NCI-H345 (cell line): ENCODE data around the gene BCL2L2.

Source experiments
- DNase-seq: peaks from one replicate; lab custom pipeline; 2025; lab: John Stamatoyannopoulos, UW

Gene BCL2L2

GRCh38 chr14:23355871-23356435 lies 49.3 kb downstream of the BCL2L2 start:
- DNase-seq: no peak

GRCh38 chr14:23356662-23357061 lies 50.0 kb downstream of the BCL2L2 start:
- DNase-seq: no peak

- DNase-seq: no peak
These were observed 50.6 kb downstream of the BCL2L2 start for GRCh38 chr14:23357261-23357660.

- DNase-seq: no peak
These were observed 51.4 kb downstream of the BCL2L2 start for GRCh38 chr14:23358042-23358441.

GRCh38 chr14:23358553-23359166 lies 52.0 kb downstream of the BCL2L2 start:
- no peak for DNase-seq

- no peak for DNase-seq
These were observed 52.6 kb downstream of the BCL2L2 start for GRCh38 chr14:23359167-23359626.

- DNase-seq: no peak
These were observed 53.3 kb downstream of the BCL2L2 start for GRCh38 chr14:23359722-23360447.

GRCh38 chr14:23360496-23360895 lies 53.9 kb downstream of the BCL2L2 start:
- no peak for DNase-seq

GRCh38 chr14:23361320-23361719 lies 54.7 kb downstream of the BCL2L2 start:
- DNase-seq: no peak
